ENCODE results near the gene SPACA6. TPM values are rescaled to one million over a fixed set of nuclear protein-coding genes. Genes with fewer than 3 reads are reported as not detected.
"Not testable (repeated sequence)": the region's sequence is repeated elsewhere in the genome, so short reads cannot be mapped to it uniquely, and the experiment has no call there.

The SPACA6 gene
- polyA plus RNA-seq (2013, experiment 1 of 2; ENCODE audit: insufficient read length), result 9.8 TPM
- 9.2 TPM for polyA plus RNA-seq (2013, experiment 2 of 2; ENCODE audit: insufficient read length)

GRCh38 chr19:51693260-51693659, at the start of gene SPACA6:
TSS of gene SPACA6 (plus strand) at chr19:51693330. CDS start at chr19:51693527, 197 bp downstream.
- no peak for DNase-seq

GRCh38 chr19:51644636-51645271, 48.4 kb upstream of the SPACA6 start:
- DNase-seq, result no peak

GRCh38 chr19:51646730-51647129, 46.4 kb upstream of the SPACA6 start, which contains the start of gene SIGLEC14:
TSS of gene SIGLEC14 (minus strand) at chr19:51646825. CDS start at chr19:51646759, 66 bp downstream.
- DNase-seq, result not testable (repeated sequence)

GRCh38 chr19:51647318-51647717, 45.8 kb upstream of the SPACA6 start:
- DNase-seq, result no peak

- DNase-seq, result no peak
Observed at GRCh38 chr19:51651216-51651846, 41.8 kb upstream of the SPACA6 start.

GRCh38 chr19:51652266-51652665, 40.9 kb upstream of the SPACA6 start:
- no peak for DNase-seq

- no peak for DNase-seq
Observed at GRCh38 chr19:51653162-51653561, 40.0 kb upstream of the SPACA6 start.

GRCh38 chr19:51654783-51655182, 38.3 kb upstream of the SPACA6 start:
- DNase-seq, result no peak

- DNase-seq, result peak; percentile 71
Observed at GRCh38 chr19:51660975-51661600, 32.0 kb upstream of the SPACA6 start.

GRCh38 chr19:51663650-51664049, 29.5 kb upstream of the SPACA6 start:
- DNase-seq, result no peak

- no peak for DNase-seq
Observed at GRCh38 chr19:51664131-51664530, 29.0 kb upstream of the SPACA6 start.

GRCh38 chr19:51664997-51665396, 28.1 kb upstream of the SPACA6 start:
- no peak for DNase-seq

GRCh38 chr19:51668216-51668615, 24.9 kb upstream of the SPACA6 start:
- no peak for DNase-seq

- DNase-seq, result peak; percentile 20
Observed at GRCh38 chr19:51675911-51676565, 17.1 kb upstream of the SPACA6 start.

- no peak for DNase-seq
Observed at GRCh38 chr19:51676566-51677083, 16.5 kb upstream of the SPACA6 start.

- no peak for DNase-seq
Observed at GRCh38 chr19:51680474-51680873, 12.7 kb upstream of the SPACA6 start.

- DNase-seq, result no peak
Observed at GRCh38 chr19:51681286-51681941, 11.7 kb upstream of the SPACA6 start.

GRCh38 chr19:51686171-51686570, 7.0 kb upstream of the SPACA6 start:
- peak; percentile 37 for DNase-seq

GRCh38 chr19:51687791-51688670, 5.1 kb upstream of the SPACA6 start:
- DNase-seq, result peak; percentile 67

GRCh38 chr19:51688671-51689571, 4.2 kb upstream of the SPACA6 start:
- peak; percentile 97 for DNase-seq
